ENCODE data around the gene LPCAT3. TPM values are rescaled to one million over a fixed set of nuclear protein-coding genes. Genes with fewer than 3 reads are reported as not detected.

LPCAT3 gene, protein sequence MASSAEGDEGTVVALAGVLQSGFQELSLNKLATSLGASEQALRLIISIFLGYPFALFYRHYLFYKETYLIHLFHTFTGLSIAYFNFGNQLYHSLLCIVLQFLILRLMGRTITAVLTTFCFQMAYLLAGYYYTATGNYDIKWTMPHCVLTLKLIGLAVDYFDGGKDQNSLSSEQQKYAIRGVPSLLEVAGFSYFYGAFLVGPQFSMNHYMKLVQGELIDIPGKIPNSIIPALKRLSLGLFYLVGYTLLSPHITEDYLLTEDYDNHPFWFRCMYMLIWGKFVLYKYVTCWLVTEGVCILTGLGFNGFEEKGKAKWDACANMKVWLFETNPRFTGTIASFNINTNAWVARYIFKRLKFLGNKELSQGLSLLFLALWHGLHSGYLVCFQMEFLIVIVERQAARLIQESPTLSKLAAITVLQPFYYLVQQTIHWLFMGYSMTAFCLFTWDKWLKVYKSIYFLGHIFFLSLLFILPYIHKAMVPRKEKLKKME
- polyA plus RNA-seq (51.0 to 69.1 TPM (median 52.0 TPM) in 3 replicates), polyA minus RNA-seq (34.8 to 57.9 TPM (median 57.1 TPM) in 3 replicates)
- polyA plus RNA-seq (2011; ENCODE audit: low read depth), result 9.8 TPM
- 25.7 and 31.1 TPM in 2 replicates for polyA plus RNA-seq (2011; cell fraction: cytosol; rRNA removed)
- 72.8 and 75.6 TPM in 2 replicates for polyA plus RNA-seq (2011; cell fraction: nucleus; rRNA removed)
- polyA plus RNA-seq (2012; ENCODE audit: low replicate concordance), result 23.5 and 30.6 TPM in 2 replicates
- 28.6 TPM for polyA minus RNA-seq (2011; cell fraction: cytosol; rRNA and poly(A)+ RNA removed)
- 37.1 and 47.5 TPM in 2 replicates for polyA minus RNA-seq (2011; cell fraction: nucleus; rRNA and poly(A)+ RNA removed)

- Histone ChIP-seq H3K9me1 (ENCODE audit: control insufficient read depth, extremely low read depth, insufficient read depth, low read length) (no peaks in the 10 kb centered on the region), H3K27ac (ENCODE audit: control insufficient read depth, insufficient read depth, low read length) (peak within 1 kb of the TSS; percentile 71), H4K20me1 (ENCODE audit: control insufficient read depth, extremely low read depth, insufficient read depth, low read length) (no peaks in the 10 kb centered on the region), H3K27me3 (ENCODE audit: control insufficient read depth, extremely low read depth, insufficient read depth, low read length) (no peaks in the 10 kb centered on the region), H3K9me3 (ENCODE audit: control insufficient read depth, low read depth, low read length) (no peaks in the 10 kb centered on the region), H3K4me1 (ENCODE audit: control insufficient read depth, extremely low read depth, insufficient read depth, low read length) (peaks cover 27% of the 10 kb centered on the region), H3K4me2 (ENCODE audit: control insufficient read depth, extremely low read depth, insufficient read depth, low read depth, low read length) (peak within 1 kb of the TSS; percentile 98), H3K79me2 (ENCODE audit: control insufficient read depth, insufficient read depth, low read length) (peaks cover 23% of the 10 kb centered on the region), H3K9ac (ENCODE audit: control insufficient read depth, extremely low read depth, insufficient read depth, low read length) (peak within 1 kb of the TSS; percentile 83), H3K4me3 (ENCODE audit: control insufficient read depth in 2 of 3, extremely low read depth in 1 of 3, insufficient read depth in 2 of 3, low read depth in 1 of 3, low read length in 3 of 3) (peak within 1 kb of the TSS; percentile 68 to 98 (median 94)), H3K36me3 (ENCODE audit: control insufficient read depth in 2 of 2, extremely low read depth in 1 of 2, insufficient read depth in 2 of 2, low read length in 2 of 2) (no peaks in the 10 kb centered on the region), H2AFZ (ENCODE audit: control insufficient read depth, low read length) (peak within 1 kb of the TSS; percentile 86)
- peak; percentile 79 for DNase-seq (ENCODE audit: low read depth, low spot score)
- peak; percentile 44 for FAIRE-seq
- dilution Hi-C loops (cut with MboI; ENCODE audit: extremely low pct_ligation_motif_present, low sequenced_read_pairs), result no loop called here
- TF ChIP-seq EZH2 (IDR thresholded peaks at IDR 0.05; ENCODE audit: low read length), result no peak
- peak; percentile 71 to 86 (median 80) for TF ChIP-seq CTCF (optimal IDR thresholded peaks at IDR 0.05 in 1 of 3, IDR thresholded peaks at IDR 0.05 in 1 of 3, conservative IDR thresholded peaks at IDR 0.05 in 1 of 3; ENCODE audit: extremely low read depth in 1 of 3, insufficient read depth in 2 of 3, low read length in 3 of 3)
Measured at GRCh38 chr12:7018350-7019042, at the start of gene LPCAT3. Gene LPCAT3, minus strand, starts transcription at chr12:7018476. Its CDS starts 52 bp downstream, at chr12:7018424.

GRCh38 chr12:7067096-7067495 lies 48.8 kb upstream of the LPCAT3 start:
- no peaks in the 10 kb centered on the region for H3K9me3 ChIP-seq (ENCODE audit: control insufficient read depth, low read depth, low read length)
- DNase-seq (ENCODE audit: low read depth, low spot score), result no peak
- TF ChIP-seq CTCF (optimal IDR thresholded peaks at IDR 0.05 in 1 of 3, IDR thresholded peaks at IDR 0.05 in 1 of 3, conservative IDR thresholded peaks at IDR 0.05 in 1 of 3; ENCODE audit: extremely low read depth in 1 of 3, insufficient read depth in 2 of 3, low read length in 3 of 3) (no peak), EZH2 (IDR thresholded peaks at IDR 0.05; ENCODE audit: low read length) (no peak)
- H3K4me3 ChIP-seq (ENCODE audit: control insufficient read depth in 2 of 3, extremely low read depth in 1 of 3, insufficient read depth in 2 of 3, low read depth in 1 of 3, low read length in 3 of 3), result no peak overlapping the region
- no peaks in the 10 kb centered on the region for H4K20me1 ChIP-seq (ENCODE audit: control insufficient read depth, extremely low read depth, insufficient read depth, low read length)
- H3K36me3 ChIP-seq (ENCODE audit: control insufficient read depth in 2 of 2, extremely low read depth in 1 of 2, insufficient read depth in 2 of 2, low read length in 2 of 2), result no peaks in the 10 kb centered on the region
- FAIRE-seq, result no peak
- H3K27me3 ChIP-seq (ENCODE audit: control insufficient read depth, extremely low read depth, insufficient read depth, low read length), result no peaks in the 10 kb centered on the region
- H3K4me1 ChIP-seq (ENCODE audit: control insufficient read depth, extremely low read depth, insufficient read depth, low read length), result peaks cover 24% of the 10 kb centered on the region
- H3K79me2 ChIP-seq (ENCODE audit: control insufficient read depth, insufficient read depth, low read length), result no peaks in the 10 kb centered on the region
- H3K4me2 ChIP-seq (ENCODE audit: control insufficient read depth, extremely low read depth, insufficient read depth, low read depth, low read length), result peak overlapping the region; percentile 9
- dilution Hi-C loops (cut with MboI; ENCODE audit: extremely low pct_ligation_motif_present, low sequenced_read_pairs), result no loop called here
- no peak overlapping the region for H3K27ac ChIP-seq (ENCODE audit: control insufficient read depth, insufficient read depth, low read length)
- no peak overlapping the region for H2AFZ ChIP-seq (ENCODE audit: control insufficient read depth, low read length)
- peaks cover 2% of the 10 kb centered on the region for H3K9me1 ChIP-seq (ENCODE audit: control insufficient read depth, extremely low read depth, insufficient read depth, low read length)
- no peak overlapping the region for H3K9ac ChIP-seq (ENCODE audit: control insufficient read depth, extremely low read depth, insufficient read depth, low read length)
